Measurements from ENCODE around the gene CNTD1. TPM values are rescaled to one million over a fixed set of nuclear protein-coding genes. Genes with fewer than 3 reads are reported as not detected.

CNTD1 gene
- total and polyA plus RNA-seq, 2 donors (not counting 1 experiment from before 2014, with no cell fraction given): 0.14 to 0.66 TPM

DNA sequence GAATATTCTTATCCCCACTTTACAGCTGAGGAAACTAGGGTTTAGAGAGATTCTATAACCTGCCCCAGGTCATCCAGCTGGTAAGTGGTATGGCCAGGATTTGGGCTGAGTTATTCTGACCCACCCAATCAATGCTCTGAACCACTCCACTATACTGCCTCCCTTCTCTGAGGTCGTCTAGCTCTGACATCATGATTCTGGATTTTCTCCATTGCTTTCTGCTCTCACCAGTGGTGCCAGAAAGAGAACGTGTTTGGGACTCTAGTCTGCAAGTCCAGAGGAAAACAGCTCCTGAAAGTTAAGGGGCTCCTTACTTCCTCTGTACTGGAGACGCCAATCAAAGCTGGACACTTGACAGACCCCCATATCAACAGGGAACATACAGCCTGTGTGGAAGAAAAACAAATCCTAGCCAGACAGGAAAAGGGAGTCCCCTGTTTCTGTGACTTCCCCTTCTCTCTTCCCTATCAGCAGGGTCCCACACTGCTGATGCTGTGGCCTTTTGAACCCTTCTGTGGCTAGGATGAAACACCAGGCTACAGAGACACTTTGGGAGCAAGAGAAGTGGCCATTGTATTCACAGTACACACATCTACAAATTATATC is 47.8 kb upstream of the CNTD1 start:
- Histone ChIP-seq H3K36me3 (ENCODE audit: control insufficient read depth, insufficient read depth, low read length) (no peaks in the 10 kb centered on the region), H2AFZ (ENCODE audit: low read length) (no peak overlapping the region), H3K4me3 (replicated peaks in 1 of 4; ENCODE audit: control extremely low read depth in 1 of 4, insufficient read depth in 1 of 4, low read depth in 3 of 4, low read length in 4 of 4) (no peak overlapping the region), H3K27ac (ENCODE audit: insufficient read depth, low read length) (no peak overlapping the region), H3K27me3 (ENCODE audit: control insufficient read depth, insufficient read depth, low read length) (peaks cover 17% of the 10 kb centered on the region), H3K4me2 (ENCODE audit: extremely low read depth, insufficient read depth, low read length) (no peak overlapping the region), H3K9ac (ENCODE audit: insufficient read depth, low read length) (no peak overlapping the region), H4K20me1 (ENCODE audit: control insufficient read depth, extremely low read depth, insufficient read depth, low read length) (no peaks in the 10 kb centered on the region), H3K79me2 (ENCODE audit: control insufficient read depth, insufficient read depth, low read length) (no peaks in the 10 kb centered on the region), H3K4me1 (ENCODE audit: control insufficient read depth, extremely low read depth, insufficient read depth, low read length) (no peaks in the 10 kb centered on the region), H3K9me3 (ENCODE audit: control insufficient read depth, insufficient read depth, low read depth, low read length) (no peaks in the 10 kb centered on the region)
- DNase-seq (ENCODE audit: low read depth in 2 of 2): no peak
- no peak for TF ChIP-seq EZH2 (IDR thresholded peaks at IDR 0.05; ENCODE audit: low read length, missing control alignments)
- TF ChIP-seq, protein P1, sequence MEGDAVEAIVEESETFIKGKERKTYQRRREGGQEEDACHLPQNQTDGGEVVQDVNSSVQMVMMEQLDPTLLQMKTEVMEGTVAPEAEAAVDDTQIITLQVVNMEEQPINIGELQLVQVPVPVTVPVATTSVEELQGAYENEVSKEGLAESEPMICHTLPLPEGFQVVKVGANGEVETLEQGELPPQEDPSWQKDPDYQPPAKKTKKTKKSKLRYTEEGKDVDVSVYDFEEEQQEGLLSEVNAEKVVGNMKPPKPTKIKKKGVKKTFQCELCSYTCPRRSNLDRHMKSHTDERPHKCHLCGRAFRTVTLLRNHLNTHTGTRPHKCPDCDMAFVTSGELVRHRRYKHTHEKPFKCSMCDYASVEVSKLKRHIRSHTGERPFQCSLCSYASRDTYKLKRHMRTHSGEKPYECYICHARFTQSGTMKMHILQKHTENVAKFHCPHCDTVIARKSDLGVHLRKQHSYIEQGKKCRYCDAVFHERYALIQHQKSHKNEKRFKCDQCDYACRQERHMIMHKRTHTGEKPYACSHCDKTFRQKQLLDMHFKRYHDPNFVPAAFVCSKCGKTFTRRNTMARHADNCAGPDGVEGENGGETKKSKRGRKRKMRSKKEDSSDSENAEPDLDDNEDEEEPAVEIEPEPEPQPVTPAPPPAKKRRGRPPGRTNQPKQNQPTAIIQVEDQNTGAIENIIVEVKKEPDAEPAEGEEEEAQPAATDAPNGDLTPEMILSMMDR (conservative IDR thresholded peaks at IDR 0.05 in 1 of 2, IDR thresholded peaks at IDR 0.05 in 1 of 2; ENCODE audit: low read depth in 1 of 2, low read length in 2 of 2): no peak

DNA sequence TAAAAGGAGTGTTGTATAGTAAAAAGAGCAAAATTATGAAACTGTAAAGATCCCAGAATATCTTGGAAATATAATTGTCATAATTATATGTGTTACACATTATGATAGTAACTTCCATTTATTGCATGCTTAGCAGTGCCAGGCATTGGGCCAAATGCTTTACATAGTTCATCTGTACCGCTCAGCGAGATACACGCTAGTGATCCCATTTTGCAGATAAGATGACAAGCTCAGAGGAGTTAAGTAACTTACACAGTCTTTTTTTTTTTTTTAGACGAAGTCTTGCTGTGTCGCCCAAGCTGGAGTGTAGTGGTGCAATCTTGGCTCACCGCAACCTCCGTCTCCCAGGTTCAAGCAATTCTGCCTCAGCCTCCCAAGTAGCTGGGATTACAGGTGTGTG is 47.0 kb upstream of the CNTD1 start:
- Histone ChIP-seq H3K27ac (ENCODE audit: insufficient read depth, low read length) (no peak overlapping the region), H3K4me1 (ENCODE audit: control insufficient read depth, extremely low read depth, insufficient read depth, low read length) (no peaks in the 10 kb centered on the region), H3K79me2 (ENCODE audit: control insufficient read depth, insufficient read depth, low read length) (no peaks in the 10 kb centered on the region), H3K9me3 (ENCODE audit: control insufficient read depth, insufficient read depth, low read depth, low read length) (no peaks in the 10 kb centered on the region), H3K4me3 (replicated peaks in 1 of 4; ENCODE audit: control extremely low read depth in 1 of 4, insufficient read depth in 1 of 4, low read depth in 3 of 4, low read length in 4 of 4) (no peak overlapping the region), H3K27me3 (ENCODE audit: control insufficient read depth, insufficient read depth, low read length) (peaks cover 19% of the 10 kb centered on the region), H4K20me1 (ENCODE audit: control insufficient read depth, extremely low read depth, insufficient read depth, low read length) (no peaks in the 10 kb centered on the region), H3K4me2 (ENCODE audit: extremely low read depth, insufficient read depth, low read length) (no peak overlapping the region), H3K36me3 (ENCODE audit: control insufficient read depth, insufficient read depth, low read length) (no peaks in the 10 kb centered on the region), H2AFZ (ENCODE audit: low read length) (no peak overlapping the region), H3K9ac (ENCODE audit: insufficient read depth, low read length) (no peak overlapping the region)
- no peak for TF ChIP-seq EZH2 (IDR thresholded peaks at IDR 0.05; ENCODE audit: low read length, missing control alignments)
- TF ChIP-seq, protein P1 (conservative IDR thresholded peaks at IDR 0.05 in 1 of 2, IDR thresholded peaks at IDR 0.05 in 1 of 2; ENCODE audit: low read depth in 1 of 2, low read length in 2 of 2): no peak
- no peak for DNase-seq (ENCODE audit: low read depth in 2 of 2)

DNA sequence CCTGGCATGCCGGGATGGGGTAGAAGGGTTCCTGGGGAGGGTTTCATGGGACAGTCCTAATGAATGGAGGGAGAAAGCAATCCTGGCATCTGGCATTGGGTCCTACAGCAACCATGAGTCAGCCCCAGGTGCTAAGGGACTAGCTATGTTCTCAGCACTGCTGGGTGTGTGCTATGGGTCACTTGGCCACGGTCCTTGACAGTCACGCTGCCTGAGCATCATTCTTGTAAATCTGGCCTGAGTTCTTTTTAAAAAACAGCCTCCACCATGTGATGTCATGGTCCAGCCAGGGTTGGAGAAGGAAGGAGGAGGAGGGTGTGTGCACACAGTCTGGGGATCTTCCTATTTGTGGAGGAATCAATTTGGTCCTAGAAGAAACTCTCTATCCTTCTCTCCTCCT is 43.9 kb upstream of the CNTD1 start:
- Histone ChIP-seq H3K36me3 (ENCODE audit: control insufficient read depth, insufficient read depth, low read length) (no peaks in the 10 kb centered on the region), H3K9me3 (ENCODE audit: control insufficient read depth, insufficient read depth, low read depth, low read length) (no peaks in the 10 kb centered on the region), H3K79me2 (ENCODE audit: control insufficient read depth, insufficient read depth, low read length) (no peaks in the 10 kb centered on the region), H3K4me2 (ENCODE audit: extremely low read depth, insufficient read depth, low read length) (no peak overlapping the region), H3K9ac (ENCODE audit: insufficient read depth, low read length) (no peak overlapping the region), H4K20me1 (ENCODE audit: control insufficient read depth, extremely low read depth, insufficient read depth, low read length) (no peaks in the 10 kb centered on the region), H2AFZ (ENCODE audit: low read length) (no peak overlapping the region), H3K27me3 (ENCODE audit: control insufficient read depth, insufficient read depth, low read length) (peaks cover 30% of the 10 kb centered on the region), H3K27ac (ENCODE audit: insufficient read depth, low read length) (no peak overlapping the region), H3K4me3 (replicated peaks in 1 of 4; ENCODE audit: control extremely low read depth in 1 of 4, insufficient read depth in 1 of 4, low read depth in 3 of 4, low read length in 4 of 4) (no peak overlapping the region), H3K4me1 (ENCODE audit: control insufficient read depth, extremely low read depth, insufficient read depth, low read length) (no peaks in the 10 kb centered on the region)
- TF ChIP-seq, protein P1 (conservative IDR thresholded peaks at IDR 0.05 in 1 of 2, IDR thresholded peaks at IDR 0.05 in 1 of 2; ENCODE audit: low read depth in 1 of 2, low read length in 2 of 2): no peak
- TF ChIP-seq EZH2 (IDR thresholded peaks at IDR 0.05; ENCODE audit: low read length, missing control alignments): no peak
- peak; percentile 39 to 59 for DNase-seq (ENCODE audit: low read depth in 2 of 2)

All from fibroblast of lung (primary cell).